Stimulated activated CD8-positive, alpha-beta memory T cell treated with anti-CD3 and anti-CD28 coated beads, Interleukin-15, amount 100 ng/mL, for 48 hours (primary cell): ENCODE data around the gene TBX21.
A peak's percentile ranks its signal among the peaks of the same experiment; 100 is the strongest.

ENCODE experiments used
- DNase-seq, 2 donors: peaks; one replicate each; pipeline ENCODE4 v3.0.0-alpha.2; 2020; ENCODE audit warnings: low read depth in 2 of 2

TBX21 gene, protein sequence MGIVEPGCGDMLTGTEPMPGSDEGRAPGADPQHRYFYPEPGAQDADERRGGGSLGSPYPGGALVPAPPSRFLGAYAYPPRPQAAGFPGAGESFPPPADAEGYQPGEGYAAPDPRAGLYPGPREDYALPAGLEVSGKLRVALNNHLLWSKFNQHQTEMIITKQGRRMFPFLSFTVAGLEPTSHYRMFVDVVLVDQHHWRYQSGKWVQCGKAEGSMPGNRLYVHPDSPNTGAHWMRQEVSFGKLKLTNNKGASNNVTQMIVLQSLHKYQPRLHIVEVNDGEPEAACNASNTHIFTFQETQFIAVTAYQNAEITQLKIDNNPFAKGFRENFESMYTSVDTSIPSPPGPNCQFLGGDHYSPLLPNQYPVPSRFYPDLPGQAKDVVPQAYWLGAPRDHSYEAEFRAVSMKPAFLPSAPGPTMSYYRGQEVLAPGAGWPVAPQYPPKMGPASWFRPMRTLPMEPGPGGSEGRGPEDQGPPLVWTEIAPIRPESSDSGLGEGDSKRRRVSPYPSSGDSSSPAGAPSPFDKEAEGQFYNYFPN

DNA sequence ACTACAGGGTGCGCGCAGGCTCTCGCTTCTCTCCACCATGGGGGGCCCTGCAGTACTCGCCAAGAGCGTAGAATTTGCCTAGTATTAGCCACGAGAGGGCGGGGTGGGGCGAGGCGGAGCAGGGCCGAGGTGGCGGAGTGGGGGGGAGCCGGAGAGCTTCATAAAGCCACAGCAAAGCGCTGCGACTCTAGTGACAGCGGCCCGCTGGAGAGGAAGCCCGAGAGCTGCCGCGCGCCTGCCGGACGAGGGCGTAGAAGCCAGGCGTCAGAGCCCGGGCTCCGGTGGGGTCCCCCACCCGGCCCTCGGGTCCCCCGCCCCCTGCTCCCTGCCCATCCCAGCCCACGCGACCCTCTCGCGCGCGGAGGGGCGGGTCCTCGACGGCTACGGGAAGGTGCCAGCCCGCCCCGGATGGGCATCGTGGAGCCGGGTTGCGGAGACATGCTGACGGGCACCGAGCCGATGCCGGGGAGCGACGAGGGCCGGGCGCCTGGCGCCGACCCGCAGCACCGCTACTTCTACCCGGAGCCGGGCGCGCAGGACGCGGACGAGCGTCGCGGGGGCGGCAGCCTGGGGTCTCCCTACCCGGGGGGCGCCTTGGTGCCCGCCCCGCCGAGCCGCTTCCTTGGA, at the start of gene TBX21:
Gene TBX21, plus strand, starts transcription at position 190 of the 627 bp plus-strand sequence. Its CDS starts 219 bp downstream, at position 409.
- DNase-seq: peak; percentile 89 to 91

DNA sequence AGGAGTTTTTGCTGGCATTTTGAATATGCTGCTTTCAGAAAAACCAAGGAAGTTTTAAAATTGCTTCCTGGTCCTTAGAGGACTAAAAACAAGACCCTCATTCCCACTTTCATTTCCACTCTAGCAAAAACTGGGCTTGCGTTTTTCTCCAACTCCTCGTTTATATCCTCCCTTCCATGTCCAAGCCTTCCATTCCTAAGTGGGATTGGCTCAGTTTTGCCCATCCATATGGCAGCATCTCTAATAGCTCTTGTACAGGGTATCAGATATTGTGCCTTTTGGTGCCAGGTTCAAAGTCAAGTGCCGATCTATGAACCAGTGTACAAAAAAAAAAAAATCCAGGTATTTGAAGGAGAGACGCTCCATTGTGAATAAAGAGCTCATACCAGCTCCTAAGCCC, 49.0 kb upstream of the TBX21 start:
- DNase-seq: no peak

DNA sequence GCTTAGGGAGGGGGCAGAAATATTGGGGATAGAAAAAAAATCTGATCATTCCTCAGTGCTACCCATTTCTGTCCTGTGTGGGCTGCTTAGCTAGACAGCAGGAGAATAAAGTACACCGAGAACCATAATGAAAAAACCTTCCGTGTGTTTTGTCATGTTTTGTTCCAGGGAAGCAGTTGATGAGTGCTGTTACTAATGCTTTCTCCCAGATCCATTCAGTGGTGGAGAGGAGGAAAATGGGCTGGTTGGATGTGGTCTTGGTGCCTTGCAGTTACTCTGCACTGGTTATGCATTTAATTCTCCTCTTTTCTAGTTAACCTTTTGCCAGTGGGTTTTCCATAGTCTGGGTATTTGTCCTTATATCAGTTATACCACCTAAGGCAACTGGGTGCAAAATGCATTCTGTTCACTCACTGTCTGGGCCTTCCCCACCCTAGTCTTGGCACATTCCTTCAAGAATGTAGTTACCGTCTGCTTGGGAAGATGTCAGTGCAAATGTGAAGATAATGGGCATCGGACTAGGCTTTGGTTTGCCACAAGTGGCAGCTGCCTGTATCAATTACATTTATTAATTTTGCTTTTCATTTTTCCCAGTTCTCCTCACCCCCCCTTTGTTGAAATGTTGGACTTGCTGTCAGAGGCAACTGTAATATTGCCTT, 48.4 kb upstream of the TBX21 start:
- DNase-seq: no peak

DNA sequence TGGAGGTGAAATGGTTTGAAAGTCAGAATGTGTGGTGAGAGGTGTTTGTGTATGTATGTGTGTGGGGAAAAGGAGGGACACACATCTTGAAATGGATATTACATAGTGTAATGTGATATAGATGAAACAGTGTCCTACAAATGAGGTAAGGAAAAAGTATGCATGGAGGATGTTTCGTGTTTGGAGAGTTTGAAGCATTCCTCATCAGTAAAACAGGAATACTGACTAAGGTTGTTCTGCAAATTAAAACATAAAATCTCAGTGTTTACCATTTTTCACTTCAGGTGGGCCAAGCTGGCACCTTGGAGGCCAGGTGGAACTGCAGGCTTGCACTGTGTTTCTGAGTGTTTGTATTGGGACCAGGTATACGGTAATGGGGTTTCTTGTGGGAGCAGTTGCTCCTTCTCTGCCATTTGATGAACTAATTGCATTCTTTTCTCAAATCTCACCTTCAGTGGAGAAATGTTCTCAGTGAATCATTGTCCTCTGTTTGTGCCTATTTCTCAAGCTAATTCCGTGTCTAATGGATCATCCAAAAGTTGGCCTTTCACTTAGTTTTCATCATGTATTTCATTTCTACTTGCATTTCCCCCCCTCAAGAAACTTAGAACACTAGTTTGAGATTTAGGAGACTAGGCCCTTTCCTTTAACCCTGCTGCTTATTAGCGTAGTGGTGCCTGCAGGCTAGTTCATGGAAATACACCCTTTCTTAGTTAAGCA, 47.3 kb upstream of the TBX21 start:
- no peak for DNase-seq

DNA sequence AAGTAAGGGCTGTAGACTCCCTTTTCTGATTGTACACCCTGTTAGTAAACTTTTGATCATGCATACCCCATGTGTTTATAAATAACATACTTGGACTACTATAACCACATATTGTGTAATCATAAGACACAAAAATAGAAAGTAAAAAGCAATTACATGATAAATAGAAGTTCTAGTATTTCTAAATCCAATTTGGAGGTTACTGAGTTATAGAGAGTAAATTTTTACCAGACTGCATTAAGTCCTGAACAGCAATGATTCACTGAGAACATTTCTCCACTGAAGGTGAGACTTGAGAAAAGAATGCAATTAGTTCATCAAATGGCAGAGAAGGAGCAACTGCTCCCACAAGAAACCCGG, 46.8 kb upstream of the TBX21 start:
- DNase-seq: no peak

DNA sequence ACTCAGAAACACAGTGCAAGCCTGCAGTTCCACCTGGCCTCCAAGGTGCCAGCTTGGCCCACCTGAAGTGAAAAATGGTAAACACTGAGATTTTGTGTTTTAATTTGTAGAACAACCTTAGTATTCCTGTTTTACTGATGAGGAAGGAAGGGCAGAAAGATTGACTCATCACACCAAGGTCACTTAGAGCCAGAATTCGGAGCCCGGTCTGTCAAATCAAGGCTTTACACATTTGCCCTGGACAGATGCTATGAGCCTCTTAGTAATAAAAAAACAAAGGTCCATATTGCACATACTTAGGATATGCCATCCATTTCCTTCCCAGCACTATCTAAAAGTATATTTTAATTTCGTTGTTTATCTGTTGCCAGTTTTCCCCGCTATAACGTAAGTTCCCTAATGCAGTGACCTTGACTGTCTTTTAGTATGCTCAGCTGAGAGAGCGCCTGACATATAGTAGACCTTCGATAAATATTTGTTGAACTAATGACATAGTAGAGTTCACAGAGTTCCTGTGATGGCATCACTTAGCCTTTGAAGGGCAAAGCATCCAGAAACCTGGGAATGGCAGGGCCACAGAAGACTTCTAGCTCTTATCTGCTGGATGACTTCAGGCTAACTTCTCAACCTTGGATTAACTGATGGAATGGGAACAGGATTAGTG, 46.2 kb upstream of the TBX21 start:
- DNase-seq: no peak

DNA sequence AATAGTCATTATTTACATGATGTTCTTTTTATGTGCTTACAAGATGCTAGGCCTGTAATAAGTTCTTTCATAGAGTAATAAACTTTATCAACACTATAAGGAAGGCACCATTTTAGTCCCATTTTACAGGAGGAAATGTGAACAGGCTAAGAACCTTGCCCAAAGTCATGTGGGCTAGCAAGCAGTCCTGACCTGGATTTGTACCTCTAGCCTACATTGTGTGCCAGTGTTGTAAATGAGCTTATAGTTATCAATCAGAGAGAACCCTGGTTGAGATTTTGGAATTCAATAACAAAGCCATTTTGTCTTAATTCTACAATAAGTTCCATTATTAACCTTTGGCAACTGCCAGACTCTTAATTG, 45.7 kb upstream of the TBX21 start:
- no peak for DNase-seq

DNA sequence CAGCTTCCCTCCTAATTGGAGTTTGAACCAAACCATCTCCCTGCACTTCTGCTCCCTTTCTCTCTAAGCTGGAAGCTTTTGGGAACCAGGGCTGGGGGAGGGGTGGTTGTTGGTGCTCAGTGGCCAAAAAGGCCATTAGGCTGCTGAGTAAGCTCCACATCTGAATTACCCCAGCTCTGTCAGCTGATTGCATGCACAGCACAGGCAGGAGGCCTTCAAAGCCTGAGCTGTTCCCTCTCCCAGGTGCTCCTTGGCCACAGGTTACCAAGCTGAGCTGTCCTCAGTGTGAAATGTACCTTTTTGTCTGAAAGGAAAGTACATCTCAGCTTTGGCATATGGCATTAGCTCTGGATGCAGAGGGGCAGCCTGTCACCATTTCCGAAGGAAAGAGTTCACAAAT, 45.3 kb upstream of the TBX21 start:
- DNase-seq: no peak

DNA sequence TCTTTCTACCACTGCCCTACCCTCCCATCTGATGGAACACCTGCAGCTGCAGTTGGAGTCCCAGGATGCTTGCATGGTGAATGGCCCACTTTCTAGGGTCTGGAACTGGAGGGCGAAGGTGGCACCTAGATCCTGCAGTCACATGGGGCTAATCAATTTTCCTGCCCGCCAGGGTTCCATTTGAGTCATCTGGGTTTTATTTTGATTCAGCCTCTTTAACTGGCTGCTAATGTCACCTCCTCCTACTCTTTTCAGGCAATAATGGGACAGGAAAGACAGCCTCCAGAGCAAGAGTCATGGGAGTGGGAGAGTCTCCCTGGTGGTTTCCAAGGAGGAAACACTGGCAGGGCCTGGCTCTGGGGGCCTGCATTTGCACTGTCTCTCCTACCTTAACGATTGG, 42.9 kb upstream of the TBX21 start:
- DNase-seq: no peak

DNA sequence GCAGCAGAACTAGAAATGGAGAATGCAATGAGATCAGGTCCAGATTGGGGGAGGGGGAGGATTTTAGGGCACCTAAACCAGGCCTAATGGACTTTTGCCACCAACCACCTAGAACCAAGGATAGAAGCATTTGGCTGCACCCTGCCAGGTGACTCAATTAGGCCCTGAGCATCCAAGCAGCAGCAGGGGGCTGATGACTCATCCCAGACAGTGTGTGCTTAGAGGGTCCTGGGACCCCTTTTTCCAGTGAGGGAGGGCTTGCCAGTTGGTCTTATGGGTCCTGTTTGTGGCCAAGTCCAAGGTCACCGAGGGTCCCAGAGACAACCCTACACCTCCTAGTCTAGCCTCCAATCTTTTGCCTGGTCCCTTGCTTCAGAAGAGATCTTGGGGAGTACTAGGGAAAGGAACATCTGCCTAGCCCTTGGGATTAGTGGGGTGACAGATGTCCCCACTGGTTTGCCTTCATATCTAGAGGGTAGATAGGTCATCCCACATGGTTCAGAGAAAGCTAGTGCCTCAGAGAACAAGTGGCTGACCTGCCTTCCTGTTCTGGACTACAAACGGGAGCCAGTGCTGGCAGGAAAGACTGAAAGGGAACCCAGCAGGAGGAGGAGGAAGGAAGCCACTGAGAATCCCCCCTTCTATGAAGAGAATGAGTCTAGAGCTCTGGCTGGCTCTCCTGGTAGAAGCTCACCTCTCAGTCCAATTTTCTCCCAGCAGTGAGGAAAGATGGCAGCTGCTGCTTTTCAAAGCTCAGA, 40.7 kb upstream of the TBX21 start:
- DNase-seq: no peak

DNA sequence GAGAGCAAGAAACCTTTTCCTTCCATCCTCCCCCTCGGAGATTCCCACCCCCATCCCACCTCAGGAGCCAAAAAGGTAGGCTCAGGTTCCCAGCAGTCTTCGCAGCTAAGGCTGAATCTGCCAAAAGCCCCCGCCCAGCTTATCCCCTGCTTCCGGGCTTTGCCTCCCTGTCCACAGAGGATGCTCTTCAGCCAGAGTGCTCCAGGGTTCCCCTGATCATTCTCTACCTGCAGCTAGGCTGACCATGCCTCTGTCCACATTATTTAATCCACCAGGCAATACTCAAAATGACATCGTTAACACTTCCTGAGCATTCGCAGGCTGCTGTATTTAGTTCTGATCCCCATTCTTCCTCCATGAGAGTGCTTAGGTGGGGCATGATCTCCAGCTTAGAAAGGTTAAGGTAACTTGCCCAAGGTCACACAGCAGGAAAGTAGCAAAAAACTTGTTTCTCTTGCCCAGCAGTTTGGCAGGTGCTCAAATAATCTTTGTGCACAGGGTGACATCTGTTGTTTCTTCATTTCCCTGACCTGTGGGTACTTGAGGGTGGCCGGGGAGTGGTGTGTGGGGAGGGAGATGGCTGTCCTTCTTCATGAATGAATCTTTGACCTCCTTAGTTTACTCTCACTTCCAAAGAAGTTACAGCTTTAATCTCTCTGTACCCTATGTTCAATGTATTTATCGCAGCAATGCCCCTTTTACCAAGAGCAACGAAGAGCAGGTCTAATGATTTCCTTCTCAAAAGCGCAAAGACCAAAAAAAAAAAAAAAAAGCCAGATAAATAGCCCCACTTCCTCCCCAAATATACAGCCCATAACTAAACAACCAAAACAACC, 39.9 kb upstream of the TBX21 start:
- DNase-seq: no peak

DNA sequence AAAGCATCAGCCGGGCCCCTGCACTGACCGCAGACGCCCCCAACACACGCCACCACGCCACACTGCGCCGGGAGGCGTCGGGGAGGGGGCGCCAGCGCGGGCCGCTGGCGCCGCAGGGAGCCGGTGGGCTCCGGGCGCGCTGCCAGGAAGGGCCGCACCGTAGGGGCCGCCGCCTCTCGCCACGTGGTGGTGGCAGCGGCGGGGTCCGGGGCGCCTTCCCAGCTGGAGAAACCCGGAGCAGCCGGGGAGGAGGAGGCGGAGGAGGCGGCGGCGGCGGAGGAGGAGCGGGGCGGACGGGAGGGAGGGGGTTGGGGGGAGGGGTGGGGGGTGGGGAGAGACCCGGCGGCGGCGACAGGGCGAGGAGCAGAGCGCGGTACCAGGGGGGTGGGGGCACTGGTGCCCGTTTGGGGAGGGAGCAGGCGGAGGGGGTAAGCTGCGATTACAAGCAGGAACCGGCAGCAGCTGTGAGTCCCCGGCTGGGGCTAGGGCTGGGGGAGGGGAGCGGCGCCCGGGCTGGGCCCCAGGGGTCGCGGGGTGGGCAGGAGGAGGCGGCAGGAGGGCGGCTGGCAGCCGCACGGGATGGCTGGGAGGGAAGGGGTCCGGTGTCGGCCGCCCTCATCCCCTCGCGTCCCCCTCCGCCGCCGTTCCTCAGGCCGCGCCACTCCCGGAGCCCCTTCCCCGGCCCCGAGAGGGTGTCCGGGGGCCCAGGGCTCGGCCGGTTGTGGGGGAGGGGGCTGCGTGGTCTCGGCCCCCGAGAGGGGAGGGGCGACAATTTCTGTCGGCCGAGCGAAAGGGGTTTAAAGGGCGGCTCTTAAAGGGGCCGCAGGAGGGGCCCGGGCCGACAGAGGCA, 39.1 kb upstream of the TBX21 start, which contains the start of gene TBKBP1:
Gene TBKBP1, plus strand, starts transcription at position 431 of the 850 bp plus-strand sequence. CDS start 1,952 bp downstream, outside the sequence.
- DNase-seq: no peak

DNA sequence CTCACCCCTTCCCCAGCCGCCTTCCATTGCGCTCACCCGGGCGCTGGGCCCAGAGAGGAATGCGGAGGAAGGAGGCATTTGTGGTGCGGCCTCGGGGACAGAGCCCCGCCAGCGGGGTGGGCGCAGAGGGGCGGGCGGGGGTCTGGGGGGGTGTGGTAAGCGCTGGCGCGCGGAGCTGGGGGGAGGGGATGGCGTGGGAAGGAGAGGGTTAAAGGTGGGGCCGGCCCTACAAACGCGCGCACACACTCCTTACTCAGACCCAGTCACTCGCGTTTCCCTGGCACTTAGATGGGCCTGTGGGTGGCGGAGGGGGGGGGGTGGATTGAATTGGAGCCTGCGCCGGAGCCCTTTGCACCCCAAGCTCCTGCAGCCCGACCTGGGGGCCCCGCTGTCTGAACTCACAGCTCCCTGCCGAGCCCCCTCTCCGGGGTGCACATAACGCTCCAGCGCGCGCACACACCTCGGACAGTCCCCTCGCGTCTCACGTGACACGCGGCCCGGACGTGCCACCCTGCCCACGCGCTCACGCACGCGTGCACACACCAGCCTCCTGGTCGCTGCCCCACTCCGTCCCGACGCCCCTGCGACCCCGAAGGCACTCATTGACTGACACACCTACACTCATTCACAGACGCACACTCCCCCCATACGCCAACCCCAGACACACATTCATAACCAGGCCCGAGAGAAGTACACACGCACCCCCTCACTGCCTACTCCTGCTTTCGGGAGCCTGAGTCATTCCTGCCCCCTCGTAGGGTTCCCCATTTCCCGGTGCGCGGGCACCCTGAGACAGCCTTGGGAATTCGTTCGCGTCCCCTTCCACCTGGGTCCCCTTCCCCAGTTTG, 38.2 kb upstream of the TBX21 start:
- peak in 1 of 2 donors; percentile 46 for DNase-seq

DNA sequence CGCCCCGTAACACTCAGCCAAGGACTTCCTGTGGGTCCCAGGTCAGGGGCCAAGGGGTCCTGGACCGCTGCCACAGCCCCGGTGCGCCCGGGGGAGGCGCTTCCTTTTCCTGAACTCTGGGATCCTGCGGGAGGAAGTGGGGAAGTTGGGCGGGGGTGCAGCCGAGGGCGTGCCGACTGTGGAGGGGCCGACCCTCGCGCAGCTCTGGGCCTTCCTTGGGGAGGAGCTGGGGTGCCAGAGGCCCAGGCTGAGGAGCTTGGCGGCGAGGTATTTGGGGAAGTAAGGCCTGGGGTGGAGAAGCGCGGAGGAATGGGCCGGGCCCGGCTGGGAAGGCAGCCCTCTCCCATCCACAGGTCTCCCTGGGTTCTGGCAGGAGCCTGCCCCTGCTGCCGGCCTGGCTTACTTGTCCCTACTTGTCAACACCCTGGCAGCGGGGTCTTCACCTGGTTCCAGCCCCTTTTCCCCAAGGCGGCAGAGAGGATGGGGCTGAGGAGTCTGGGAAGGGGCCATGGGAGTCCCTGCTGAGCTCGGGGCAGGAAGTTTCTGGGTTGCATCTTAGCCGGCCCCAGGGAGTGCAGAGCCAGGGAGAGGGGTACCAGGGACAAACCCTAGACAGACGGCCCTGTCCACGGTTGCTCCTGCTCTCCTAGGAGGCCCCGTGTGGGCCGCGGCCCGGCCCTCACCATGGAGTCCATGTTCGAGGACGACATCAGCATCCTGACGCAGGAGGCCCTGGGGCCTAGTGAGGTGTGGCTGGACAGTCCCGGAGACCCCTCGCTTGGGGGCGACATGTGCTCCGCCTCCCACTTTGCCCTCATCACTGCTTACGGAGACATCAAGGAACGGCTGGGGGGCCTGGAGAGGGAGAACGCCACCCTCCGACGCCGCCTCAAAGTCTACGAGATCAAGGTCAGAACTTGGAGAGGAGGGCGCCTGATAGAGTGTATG, 37.3 kb upstream of the TBX21 start:
- no peak for DNase-seq

DNA sequence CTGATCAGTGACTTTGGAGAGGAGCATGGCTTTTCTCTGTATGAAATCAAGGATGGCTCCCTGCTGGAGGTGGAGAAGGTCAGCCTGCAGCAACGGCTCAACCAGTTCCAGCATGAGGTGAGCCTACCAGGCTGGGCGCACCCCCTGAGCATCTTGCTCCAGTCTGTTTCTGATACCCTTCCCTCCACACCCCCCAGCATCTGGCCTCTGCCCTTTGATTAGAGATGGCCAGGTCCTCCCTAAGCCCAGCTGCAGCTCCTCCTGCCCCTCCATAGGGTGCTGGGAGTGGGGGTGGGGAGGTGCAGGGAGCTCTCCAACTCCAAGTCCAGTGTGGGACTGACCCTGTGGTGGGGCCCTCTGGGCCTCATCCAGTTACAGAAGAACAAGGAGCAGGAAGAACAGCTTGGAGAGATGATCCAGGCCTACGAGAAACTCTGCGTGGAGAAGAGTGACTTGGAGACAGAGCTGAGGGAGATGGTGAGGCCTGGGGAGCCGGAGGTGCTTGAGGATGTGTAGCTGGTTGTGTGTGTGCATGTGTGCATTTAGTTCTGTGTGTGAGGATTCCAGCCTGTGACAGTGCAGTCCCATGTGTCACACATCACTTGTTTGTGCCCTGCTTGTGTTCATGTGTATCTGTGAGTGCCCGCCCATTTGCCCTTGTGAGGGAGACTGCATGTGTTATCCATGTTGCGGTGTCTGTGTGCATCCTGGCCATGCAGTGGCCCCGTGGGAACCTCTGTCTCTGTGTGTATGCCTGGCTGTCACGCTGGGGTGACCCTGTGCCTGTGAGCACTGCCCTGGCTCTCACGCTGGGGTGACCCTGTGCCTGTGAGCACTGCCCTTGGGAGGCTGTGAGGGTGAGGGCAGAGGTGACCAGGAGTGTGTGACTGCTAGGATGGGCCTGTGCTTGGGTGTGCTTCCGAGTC, 36.1 kb upstream of the TBX21 start:
- no peak for DNase-seq
